Measurements from ENCODE around the gene CFAP99.

The CFAP99 gene

GRCh38 chr4:2393353-2394270 lies 25.1 kb upstream of the CFAP99 start:
- DNase-seq = no peak

- no peak for DNase-seq
Observed at GRCh38 chr4:2394528-2394927, 24.2 kb upstream of the CFAP99 start.

GRCh38 chr4:2395038-2395437 lies 23.7 kb upstream of the CFAP99 start:
- no peak for DNase-seq

GRCh38 chr4:2395584-2395983 lies 23.2 kb upstream of the CFAP99 start:
- DNase-seq = no peak

- DNase-seq = no peak
Observed at GRCh38 chr4:2396781-2397368, 21.9 kb upstream of the CFAP99 start.

GRCh38 chr4:2397596-2398379 lies 21.0 kb upstream of the CFAP99 start:
- no peak for DNase-seq

GRCh38 chr4:2399216-2399615 lies 19.5 kb upstream of the CFAP99 start:
- DNase-seq = no peak

GRCh38 chr4:2399631-2400190 lies 19.0 kb upstream of the CFAP99 start:
- no peak for DNase-seq

- no peak for DNase-seq
Observed at GRCh38 chr4:2400841-2401609, 17.7 kb upstream of the CFAP99 start.

- DNase-seq = no peak
Observed at GRCh38 chr4:2401610-2401983, 17.2 kb upstream of the CFAP99 start.

- no peak for DNase-seq
Observed at GRCh38 chr4:2402048-2402842, 16.5 kb upstream of the CFAP99 start.

- DNase-seq = no peak
Observed at GRCh38 chr4:2402941-2403340, 15.8 kb upstream of the CFAP99 start.

GRCh38 chr4:2406406-2406805 lies 12.3 kb upstream of the CFAP99 start:
- DNase-seq = no peak

- no peak for DNase-seq
Observed at GRCh38 chr4:2406920-2407319, 11.8 kb upstream of the CFAP99 start.

- DNase-seq = no peak
Observed at GRCh38 chr4:2407991-2408342, 10.8 kb upstream of the CFAP99 start.

GRCh38 chr4:2408401-2408958 lies 10.3 kb upstream of the CFAP99 start:
- no peak for DNase-seq

- no peak for DNase-seq
Observed at GRCh38 chr4:2408976-2409375, 9.8 kb upstream of the CFAP99 start.

- no peak for DNase-seq
Observed at GRCh38 chr4:2409381-2409783, 9.4 kb upstream of the CFAP99 start.

- no peak for DNase-seq
Observed at GRCh38 chr4:2411786-2412510, 6.8 kb upstream of the CFAP99 start.

GRCh38 chr4:2412534-2412884 lies 6.2 kb upstream of the CFAP99 start:
- DNase-seq = no peak
